PC-9 (cell line): ENCODE measurements around the gene ALDOC. TPM values are rescaled to one million over a fixed set of nuclear protein-coding genes. Genes with fewer than 3 reads are reported as not detected.

ENCODE experiments used
- BruUV-seq: library from RNA; stranded (reverse); fragments of 400-500 nt; replicated peaks from 2 replicates; lab custom pipeline; 2021; lab: Mats Ljungman, UMichigan
- CTCF ChIA-PET: fragments of 300-600 bp; sonication (Branson Sonifier 250); formaldehyde crosslinking; loops from one replicate; lab custom pipeline; 2022; ENCODE audit warnings: antibody characterized with exemption; lab: Charles Lee
- POLR2A ChIA-PET: fragments of 300-600 bp; sonication (Branson Sonifier 250); formaldehyde crosslinking; loops from one replicate; lab custom pipeline; 2022; ENCODE audit warnings: antibody characterized with exemption; ENCODE audit not compliant: unreplicated experiment; lab: Charles Lee
- DNase-seq, 2 experiments: peaks; one replicate each; pipeline versions ENCODE4 v3.0.0 to v3.0.0-alpha.2; 2015 to 2022; ENCODE audit warnings: mixed read lengths in 1 of 2
- H2AFZ ChIP-seq: fragments of 200-600 bp; sonication (generic); 2 replicates; pipeline ENCODE4 v1.8.1; 2017; ENCODE audit warnings: antibody characterized with exemption
- H3F3A ChIP-seq: fragments of 200-600 bp; sonication (generic); 2 replicates; pipeline ENCODE4 v1.8.1; 2017; ENCODE audit warnings: antibody characterized with exemption, mild to moderate bottlenecking, low read depth; ENCODE audit not compliant: insufficient read depth
- H3K27ac ChIP-seq: fragments of 200-600 bp; sonication (generic); 2 replicates; pipeline ENCODE4 v1.6.1; 2016; ENCODE audit warnings: mixed run types
- H3K27me3 ChIP-seq: fragments of 200-600 bp; sonication (generic); 2 replicates; pipeline ENCODE4 v1.6.1; 2016; ENCODE audit warnings: low read depth, mixed run types; ENCODE audit not compliant: insufficient read depth
- H3K36me3 ChIP-seq: fragments of 200-600 bp; sonication (generic); 2 replicates; pipeline ENCODE4 v1.6.1; 2016; ENCODE audit warnings: low read depth, mixed run types
- H3K4me1 ChIP-seq: fragments of 200-600 bp; sonication (generic); replicated peaks from 2 replicates; pipeline ENCODE4 v1.6.1; 2016; ENCODE audit warnings: mixed run types; ENCODE audit not compliant: insufficient read depth
- H3K4me2 ChIP-seq: fragments of 200-600 bp; sonication (generic); 2 replicates; pipeline ENCODE4 v1.6.1; 2017; ENCODE audit warnings: mixed run types
- H3K4me3 ChIP-seq: fragments of 200-600 bp; sonication (generic); 2 replicates; pipeline ENCODE4 v1.6.1; 2016; ENCODE audit warnings: mixed run types
- H3K79me2 ChIP-seq: fragments of 200-600 bp; sonication (generic); 2 replicates; pipeline ENCODE4 v1.6.1; 2017; ENCODE audit warnings: low read depth, mixed run types
- H3K9me2 ChIP-seq: fragments of 200-600 bp; sonication (generic); 2 replicates; pipeline ENCODE4 v1.8.1; 2017; ENCODE audit warnings: mild to moderate bottlenecking; ENCODE audit not compliant: insufficient read depth
- H3K9me3 ChIP-seq: fragments of 200-600 bp; sonication (generic); 2 replicates; pipeline ENCODE4 v1.8.1; 2016; ENCODE audit warnings: low read depth; ENCODE audit not compliant: insufficient read depth
- H4K20me1 ChIP-seq: fragments of 200-600 bp; sonication (generic); 2 replicates; pipeline ENCODE4 v1.8.1; 2017; ENCODE audit not compliant: insufficient read depth
- EZH2 ChIP-seq: fragments of 200-600 bp; sonication (generic); IDR thresholded peaks from 2 replicates; pipeline ENCODE4 v1.8.0; 2017; ENCODE audit warnings: antibody characterized with exemption, low read depth
- intact Hi-C: fragments of 100-400 bp; cut with micrococcal nuclease; formaldehyde crosslinking; loops from one replicate; pipeline ENCODE4 v1.10.0; 2022; ENCODE audit not compliant: unreplicated experiment
- total RNA-seq: library from RNA; stranded (reverse); gene quantifications from 2 replicates; pipeline ENCODE4 v1.2.3, GENCODE V29; 2021
- TF ChIP-seq, protein P1 (sequence below): fragments of 200-600 bp; sonication (generic); conservative IDR thresholded peaks from 2 replicates; pipeline ENCODE4 v1.6.1; 2017; ENCODE audit warnings: mixed run types, antibody characterized with exemption, mild to moderate bottlenecking, moderate library complexity

ALDOC gene
- total RNA-seq, 1 experiment from 2014 or later, result 21.6 TPM

DNA sequence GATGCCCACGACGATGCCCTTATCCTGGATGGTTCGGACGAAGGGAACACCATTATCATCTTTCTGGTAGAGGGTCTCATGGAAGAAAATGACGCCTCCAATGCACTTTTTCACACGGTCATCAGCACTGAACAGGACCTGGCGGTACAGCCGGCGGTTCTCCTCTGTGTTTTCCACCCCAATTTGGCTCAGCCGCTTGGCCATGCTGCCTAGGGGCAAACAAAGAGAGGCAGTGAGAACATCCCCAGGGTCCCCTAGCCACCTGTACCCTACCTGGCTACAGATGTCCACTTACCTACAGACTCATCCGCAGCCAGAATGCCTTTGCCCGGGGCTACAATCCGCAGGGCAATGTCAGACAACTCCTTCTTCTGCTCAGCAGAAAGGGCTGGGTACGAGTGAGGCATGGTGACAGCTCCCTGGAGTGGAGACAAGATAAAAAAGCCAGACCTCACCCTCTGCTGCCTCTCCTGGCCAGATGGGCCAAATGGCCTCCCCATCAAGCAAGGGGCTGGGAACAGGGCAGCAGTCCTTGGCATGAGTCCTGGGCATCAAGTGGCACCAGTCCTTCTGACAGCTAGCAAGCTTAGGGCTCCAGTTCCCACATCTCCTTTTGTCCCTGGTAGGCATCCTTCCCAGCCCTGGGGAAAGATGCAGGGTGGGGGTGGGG lies 1.4 kb downstream of the ALDOC start:
- Histone ChIP-seq H3F3A (peaks cover 15% of the 10 kb centered on the region; the same call in 1 of the 2 replicates), H2AFZ (no peak overlapping the region), H4K20me1 (no peaks in the 10 kb centered on the region), H3K4me2 (no peak overlapping the region), H3K9me2 (no peaks in the 10 kb centered on the region), H3K4me1 (peaks cover 14% of the 10 kb centered on the region), H3K27ac (no peak overlapping the region), H3K36me3 (0 out of 2 replicates have a peak, but pooled peaks cover 4% of the 10 kb centered on the region), H3K4me3 (no peak overlapping the region), H3K27me3 (no peaks in the 10 kb centered on the region), H3K9me3 (no peaks in the 10 kb centered on the region), H3K79me2 (peaks cover 9% of the 10 kb centered on the region)
- TF ChIP-seq, protein P1, sequence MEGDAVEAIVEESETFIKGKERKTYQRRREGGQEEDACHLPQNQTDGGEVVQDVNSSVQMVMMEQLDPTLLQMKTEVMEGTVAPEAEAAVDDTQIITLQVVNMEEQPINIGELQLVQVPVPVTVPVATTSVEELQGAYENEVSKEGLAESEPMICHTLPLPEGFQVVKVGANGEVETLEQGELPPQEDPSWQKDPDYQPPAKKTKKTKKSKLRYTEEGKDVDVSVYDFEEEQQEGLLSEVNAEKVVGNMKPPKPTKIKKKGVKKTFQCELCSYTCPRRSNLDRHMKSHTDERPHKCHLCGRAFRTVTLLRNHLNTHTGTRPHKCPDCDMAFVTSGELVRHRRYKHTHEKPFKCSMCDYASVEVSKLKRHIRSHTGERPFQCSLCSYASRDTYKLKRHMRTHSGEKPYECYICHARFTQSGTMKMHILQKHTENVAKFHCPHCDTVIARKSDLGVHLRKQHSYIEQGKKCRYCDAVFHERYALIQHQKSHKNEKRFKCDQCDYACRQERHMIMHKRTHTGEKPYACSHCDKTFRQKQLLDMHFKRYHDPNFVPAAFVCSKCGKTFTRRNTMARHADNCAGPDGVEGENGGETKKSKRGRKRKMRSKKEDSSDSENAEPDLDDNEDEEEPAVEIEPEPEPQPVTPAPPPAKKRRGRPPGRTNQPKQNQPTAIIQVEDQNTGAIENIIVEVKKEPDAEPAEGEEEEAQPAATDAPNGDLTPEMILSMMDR, result no peak
- TF ChIP-seq EZH2, result no peak
- CTCF ChIA-PET, result interaction anchor here (0.5 kb wide), 1 partner anchor 770 kb away, joined by 5 read pairs; no protein-coding TSS in a partner anchor
- no peak for DNase-seq
- POLR2A ChIA-PET, result no interaction called here
- BruUV-seq, result no TSS peak
- intact Hi-C loops, result no loop called here

DNA sequence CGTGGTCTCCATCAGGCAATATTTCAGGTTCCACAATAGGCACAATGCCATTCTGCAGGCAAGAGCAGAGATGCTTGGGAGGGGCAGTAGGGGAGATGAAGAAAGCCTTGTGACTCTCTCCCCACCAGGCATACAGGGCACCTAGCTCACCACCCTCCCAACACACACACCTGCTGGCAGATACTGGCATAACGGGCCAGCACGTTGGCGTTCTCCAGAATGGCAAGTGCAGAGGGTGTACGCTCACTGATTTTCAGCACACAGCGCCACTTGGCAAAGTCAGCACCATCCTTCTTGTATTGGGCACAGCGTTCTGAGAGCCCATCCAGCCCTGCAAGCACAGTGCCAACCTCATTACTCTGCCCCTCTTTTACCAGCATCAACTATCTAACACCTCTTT lies 2.2 kb downstream of the ALDOC start:
- H3K36me3 ChIP-seq, result 0 out of 2 replicates have a peak, but pooled peaks cover 4% of the 10 kb centered on the region
- H3K4me2 ChIP-seq, result no peak overlapping the region
- peaks cover 11% of the 10 kb centered on the region for H3K79me2 ChIP-seq
- no peak for DNase-seq
- no peak overlapping the region for H2AFZ ChIP-seq
- no peaks in the 10 kb centered on the region for H3K9me2 ChIP-seq
- H3K27ac ChIP-seq, result no peak overlapping the region
- no peak for TF ChIP-seq EZH2
- TF ChIP-seq, protein P1, result no peak; the same call in 1 of the 2 replicates
- peaks cover 15% of the 10 kb centered on the region; the same call in 1 of the 2 replicates for H3F3A ChIP-seq
- no TSS peak for BruUV-seq
- H3K4me1 ChIP-seq, result peaks cover 21% of the 10 kb centered on the region
- H3K4me3 ChIP-seq, result no peak overlapping the region
- H3K9me3 ChIP-seq, result no peaks in the 10 kb centered on the region
- intact Hi-C loops, result no loop called here
- ChIA-PET CTCF (no interaction called here), POLR2A (no interaction called here)
- H4K20me1 ChIP-seq, result no peaks in the 10 kb centered on the region
- no peaks in the 10 kb centered on the region for H3K27me3 ChIP-seq

DNA sequence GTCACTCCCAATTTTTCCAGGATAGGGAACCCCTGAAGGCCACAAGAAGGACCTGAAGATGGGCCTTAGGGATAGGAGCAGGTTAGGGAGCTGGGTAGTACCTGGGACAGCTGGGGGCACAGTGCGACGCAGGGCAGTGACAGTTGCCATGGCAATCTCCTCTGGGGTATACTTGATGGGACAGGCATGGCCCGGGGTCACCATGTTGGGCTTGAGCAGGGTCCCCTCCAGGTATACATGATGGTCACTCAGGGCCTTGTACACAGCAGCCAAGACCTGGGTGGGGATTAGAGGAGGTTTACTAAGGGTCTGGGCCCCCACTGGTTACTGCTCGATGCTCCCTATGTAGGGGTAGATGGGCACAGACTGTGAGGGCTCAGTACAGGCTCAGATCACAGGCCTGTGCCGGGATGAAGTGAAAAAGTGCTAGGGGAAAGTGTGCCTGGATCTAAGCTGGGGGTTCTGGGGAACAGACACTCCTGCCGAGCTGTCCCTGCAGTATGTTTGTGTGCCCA lies 2.7 kb downstream of the ALDOC start:
- H3K4me3 ChIP-seq, result no peak overlapping the region
- no peaks in the 10 kb centered on the region for H3K27me3 ChIP-seq
- H3K9me2 ChIP-seq, result no peaks in the 10 kb centered on the region
- no peak for DNase-seq
- TF ChIP-seq, protein P1, result no peak
- TF ChIP-seq EZH2, result no peak
- H2AFZ ChIP-seq, result no peak overlapping the region
- ChIA-PET POLR2A (no interaction called here), CTCF (no interaction called here)
- no TSS peak for BruUV-seq
- peaks cover 21% of the 10 kb centered on the region for H3K4me1 ChIP-seq
- H3K36me3 ChIP-seq, result 0 out of 2 replicates have a peak, but pooled peaks cover 4% of the 10 kb centered on the region
- intact Hi-C loops, result no loop called here
- no peak overlapping the region for H3K4me2 ChIP-seq
- H3F3A ChIP-seq, result peaks cover 15% of the 10 kb centered on the region; the same call in 1 of the 2 replicates
- H3K9me3 ChIP-seq, result no peaks in the 10 kb centered on the region
- H4K20me1 ChIP-seq, result no peaks in the 10 kb centered on the region
- peaks cover 11% of the 10 kb centered on the region for H3K79me2 ChIP-seq
- no peak overlapping the region for H3K27ac ChIP-seq
